IPS-18a (cell line): ENCODE data around the gene MEI1.
"Not testable (repeated sequence)": the region's sequence is repeated elsewhere in the genome, so short reads cannot be mapped to it uniquely, and the experiment has no call there.

Experiments used
- H3K27ac ChIP-seq: one replicate; pipeline ENCODE4 v1.5.1; 2013; ENCODE audit warnings: low read length
- H3K27me3 ChIP-seq: one replicate; pipeline ENCODE4 v1.6.1; 2013; ENCODE audit warnings: mild to moderate bottlenecking, low read length; ENCODE audit not compliant: control insufficient read depth, insufficient read depth
- H3K36me3 ChIP-seq: one replicate; pipeline ENCODE4 v1.6.1; 2013; ENCODE audit warnings: low read depth, low read length; ENCODE audit not compliant: control insufficient read depth
- H3K4me1 ChIP-seq: one replicate; pipeline ENCODE4 v1.6.1; 2013; ENCODE audit warnings: low read depth, low read length; ENCODE audit not compliant: control insufficient read depth
- H3K4me3 ChIP-seq: one replicate; pipeline ENCODE4 v1.5.1; 2013; ENCODE audit warnings: low read length
- H3K9ac ChIP-seq: one replicate; pipeline ENCODE4 v1.6.1; 2013; ENCODE audit warnings: mild to moderate bottlenecking, low read length, moderate library complexity
- H3K9me3 ChIP-seq: one replicate; pipeline ENCODE4 v1.6.1; 2013; ENCODE audit warnings: low read depth, low read length; ENCODE audit not compliant: control insufficient read depth

MEI1 gene

GRCh38 chr22:41699264-41700107 lies at the start of gene MEI1:
Gene MEI1 (plus strand): TSS chr22:41699503. CDS start chr22:41699539, 36 bp downstream.
- H3K9ac ChIP-seq = no peak within 1 kb of the TSS
- no peak within 1 kb of the TSS for H3K27ac ChIP-seq
- no peaks in the 10 kb centered on the region for H3K27me3 ChIP-seq
- H3K4me1 ChIP-seq = no peaks in the 10 kb centered on the region
- no peaks in the 10 kb centered on the region for H3K36me3 ChIP-seq
- H3K9me3 ChIP-seq = no peaks in the 10 kb centered on the region
- H3K4me3 ChIP-seq = no peak within 1 kb of the TSS

- H3K9ac ChIP-seq = no peak overlapping the region
- no peak overlapping the region for H3K27ac ChIP-seq
- peaks cover 78% of the 10 kb centered on the region for H3K36me3 ChIP-seq
- H3K9me3 ChIP-seq = no peaks in the 10 kb centered on the region
- H3K27me3 ChIP-seq = no peaks in the 10 kb centered on the region
- H3K4me3 ChIP-seq = no peak overlapping the region
- H3K4me1 ChIP-seq = no peaks in the 10 kb centered on the region
Measured at GRCh38 chr22:41650229-41650628, 49.1 kb upstream of the MEI1 start.

- no peaks in the 10 kb centered on the region for H3K27me3 ChIP-seq
- peaks cover 80% of the 10 kb centered on the region for H3K36me3 ChIP-seq
- H3K9me3 ChIP-seq = no peaks in the 10 kb centered on the region
- H3K4me1 ChIP-seq = no peaks in the 10 kb centered on the region
- H3K9ac ChIP-seq = no peak overlapping the region
- H3K27ac ChIP-seq = no peak overlapping the region
- no peak overlapping the region for H3K4me3 ChIP-seq
Measured at GRCh38 chr22:41650821-41651220, 48.5 kb upstream of the MEI1 start.

- H3K36me3 ChIP-seq = peaks cover 85% of the 10 kb centered on the region
- no peaks in the 10 kb centered on the region for H3K27me3 ChIP-seq
- H3K9me3 ChIP-seq = no peaks in the 10 kb centered on the region
- H3K9ac ChIP-seq = no peak overlapping the region
- no peak overlapping the region for H3K4me3 ChIP-seq
- H3K4me1 ChIP-seq = no peaks in the 10 kb centered on the region
- H3K27ac ChIP-seq = no peak overlapping the region
Measured at GRCh38 chr22:41654322-41654721, 45.0 kb upstream of the MEI1 start.

GRCh38 chr22:41656556-41656955 lies 42.7 kb upstream of the MEI1 start:
- no peaks in the 10 kb centered on the region for H3K4me1 ChIP-seq
- H3K27ac ChIP-seq = no peak overlapping the region
- H3K9me3 ChIP-seq = no peaks in the 10 kb centered on the region
- H3K27me3 ChIP-seq = no peaks in the 10 kb centered on the region
- peaks cover 92% of the 10 kb centered on the region for H3K36me3 ChIP-seq
- no peak overlapping the region for H3K9ac ChIP-seq
- no peak overlapping the region for H3K4me3 ChIP-seq

GRCh38 chr22:41657709-41658108 lies 41.6 kb upstream of the MEI1 start:
- peaks cover 93% of the 10 kb centered on the region for H3K36me3 ChIP-seq
- no peaks in the 10 kb centered on the region for H3K4me1 ChIP-seq
- H3K27me3 ChIP-seq = no peaks in the 10 kb centered on the region
- H3K27ac ChIP-seq = no peak overlapping the region
- H3K4me3 ChIP-seq = no peak overlapping the region
- no peaks in the 10 kb centered on the region for H3K9me3 ChIP-seq
- H3K9ac ChIP-seq = no peak overlapping the region

- no peak overlapping the region for H3K27ac ChIP-seq
- no peaks in the 10 kb centered on the region for H3K9me3 ChIP-seq
- peaks cover 92% of the 10 kb centered on the region for H3K36me3 ChIP-seq
- no peak overlapping the region for H3K9ac ChIP-seq
- no peaks in the 10 kb centered on the region for H3K4me1 ChIP-seq
- no peaks in the 10 kb centered on the region for H3K27me3 ChIP-seq
- no peak overlapping the region for H3K4me3 ChIP-seq
Measured at GRCh38 chr22:41658869-41659268, 40.4 kb upstream of the MEI1 start.

- no peaks in the 10 kb centered on the region for H3K4me1 ChIP-seq
- H3K4me3 ChIP-seq = no peak overlapping the region
- H3K36me3 ChIP-seq = peaks cover 89% of the 10 kb centered on the region
- no peaks in the 10 kb centered on the region for H3K27me3 ChIP-seq
- no peaks in the 10 kb centered on the region for H3K9me3 ChIP-seq
- no peak overlapping the region for H3K9ac ChIP-seq
- H3K27ac ChIP-seq = no peak overlapping the region
Measured at GRCh38 chr22:41659941-41660340, 39.4 kb upstream of the MEI1 start.

GRCh38 chr22:41660416-41660815 lies 38.9 kb upstream of the MEI1 start:
- no peak overlapping the region for H3K4me3 ChIP-seq
- H3K27me3 ChIP-seq = no peaks in the 10 kb centered on the region
- H3K4me1 ChIP-seq = no peaks in the 10 kb centered on the region
- no peak overlapping the region for H3K9ac ChIP-seq
- no peak overlapping the region for H3K27ac ChIP-seq
- H3K9me3 ChIP-seq = no peaks in the 10 kb centered on the region
- peaks cover 89% of the 10 kb centered on the region for H3K36me3 ChIP-seq

- Histone ChIP-seq H3K4me1 (no peaks in the 10 kb centered on the region), H3K4me3 (no peak overlapping the region), H3K27me3 (no peaks in the 10 kb centered on the region), H3K27ac (no peak overlapping the region), H3K9me3 (no peaks in the 10 kb centered on the region), H3K9ac (no peak overlapping the region), H3K36me3 (peaks cover 83% of the 10 kb centered on the region)
Measured at GRCh38 chr22:41661088-41661487, 38.2 kb upstream of the MEI1 start.

GRCh38 chr22:41661713-41662112 lies 37.6 kb upstream of the MEI1 start:
- Histone ChIP-seq H3K4me3 (no peak overlapping the region), H3K9me3 (no peaks in the 10 kb centered on the region), H3K4me1 (no peaks in the 10 kb centered on the region), H3K27ac (no peak overlapping the region), H3K36me3 (peaks cover 80% of the 10 kb centered on the region), H3K27me3 (no peaks in the 10 kb centered on the region), H3K9ac (no peak overlapping the region)

- H3K27ac ChIP-seq, H3K4me1 ChIP-seq, H3K27me3 ChIP-seq, H3K4me3 ChIP-seq, H3K9ac ChIP-seq, H3K9me3 ChIP-seq: not testable (repeated sequence)
- H3K36me3 ChIP-seq = peaks cover 62% of the 10 kb centered on the region
Measured at GRCh38 chr22:41663594-41663993, 35.7 kb upstream of the MEI1 start.
